NCI-H82 treated with DMSO at 0.1 percent for 48 hours (cell line): Measurements from ENCODE around the gene VAC14.

Experiments used
- DNase-seq: peaks from one replicate; lab custom pipeline; 2025; ENCODE audit not compliant: unreplicated experiment; lab: John Stamatoyannopoulos, UW

VAC14 gene

DNA sequence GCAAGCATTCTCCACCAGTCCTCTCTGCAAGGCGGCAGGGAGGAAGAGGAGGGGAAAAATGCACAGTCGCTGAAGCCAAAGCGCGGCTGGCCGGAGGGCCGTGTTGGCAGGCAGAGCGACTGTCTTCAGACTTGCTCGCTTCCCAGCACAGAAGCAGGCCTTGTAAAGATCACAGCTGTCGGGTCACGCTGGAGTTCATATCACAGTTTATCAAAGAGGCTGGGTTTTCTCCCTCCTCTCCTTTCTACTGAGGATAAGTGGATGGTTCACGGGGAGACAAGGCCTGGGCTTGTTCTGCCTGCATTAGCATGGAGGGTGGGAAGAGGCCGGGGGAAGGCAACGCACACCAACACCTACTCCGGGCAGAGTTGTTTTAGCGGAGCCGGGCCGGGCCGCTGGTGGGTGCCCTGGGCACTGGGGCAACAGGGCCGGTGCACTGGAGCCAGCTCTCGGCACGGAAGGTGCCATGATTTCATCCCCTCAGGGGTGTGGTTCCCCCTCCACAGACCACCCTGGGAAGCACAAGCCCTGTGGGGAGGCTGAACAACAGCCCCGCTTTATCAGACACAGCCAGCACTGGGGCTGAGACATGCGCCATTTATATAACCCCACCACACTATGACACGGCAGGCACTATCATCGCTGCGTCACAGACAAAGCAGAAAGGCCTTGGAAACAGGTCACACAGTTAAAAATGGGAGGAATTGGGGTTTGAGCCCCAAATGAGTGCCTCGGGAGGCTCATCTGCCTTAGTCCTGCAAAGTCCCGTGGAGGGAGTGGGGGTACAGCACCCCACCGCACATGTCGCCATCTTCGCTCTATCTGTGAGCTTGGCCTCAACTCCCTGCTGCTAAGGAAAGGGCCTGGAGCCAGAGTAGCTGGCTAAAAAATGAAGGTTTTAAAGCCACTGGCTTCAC, 74.8 kb downstream of the VAC14 start:
- DNase-seq: no peak

DNA sequence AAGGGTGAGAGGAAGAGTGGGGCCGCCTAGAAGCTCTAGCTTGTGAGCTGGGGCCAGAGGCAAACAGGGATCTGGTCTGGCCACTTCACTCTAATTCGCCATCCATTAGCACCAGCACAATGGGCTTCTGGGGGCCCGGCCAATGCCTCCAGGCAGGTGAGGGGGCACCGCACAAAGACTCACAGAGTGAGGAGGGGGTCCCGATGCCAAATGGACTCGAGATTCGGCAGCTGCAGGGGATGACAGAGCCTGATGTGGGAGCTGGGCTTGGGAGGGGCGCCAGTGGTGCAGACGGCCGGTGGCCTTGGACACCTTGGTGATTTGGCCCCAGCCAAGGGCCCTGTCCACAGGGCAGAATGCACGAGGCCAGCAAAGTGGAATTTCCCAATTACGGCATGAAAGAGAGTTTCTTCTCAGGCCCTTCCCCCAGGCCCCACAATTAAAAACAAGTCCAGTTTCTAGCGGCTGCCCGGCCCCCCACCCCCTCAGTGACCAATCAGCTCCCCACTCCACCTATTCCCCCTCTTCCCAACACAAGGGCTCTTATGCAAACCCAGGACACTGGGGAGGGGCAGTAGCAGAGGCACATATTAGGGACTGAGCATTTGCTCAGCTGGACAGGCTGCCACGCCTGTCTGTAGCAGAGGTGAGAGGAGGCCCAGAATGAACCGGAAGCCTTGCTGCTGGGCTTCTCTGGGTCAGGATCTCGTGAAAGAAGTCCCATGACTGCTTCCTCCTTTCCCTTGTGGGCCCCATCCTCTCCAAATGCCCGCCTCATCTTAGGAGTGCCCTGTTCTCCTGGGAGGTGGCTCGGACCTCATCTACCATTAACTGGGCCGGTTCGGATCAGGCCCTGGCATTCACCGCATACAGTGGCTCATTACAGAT, 75.7 kb downstream of the VAC14 start:
- no peak for DNase-seq

DNA sequence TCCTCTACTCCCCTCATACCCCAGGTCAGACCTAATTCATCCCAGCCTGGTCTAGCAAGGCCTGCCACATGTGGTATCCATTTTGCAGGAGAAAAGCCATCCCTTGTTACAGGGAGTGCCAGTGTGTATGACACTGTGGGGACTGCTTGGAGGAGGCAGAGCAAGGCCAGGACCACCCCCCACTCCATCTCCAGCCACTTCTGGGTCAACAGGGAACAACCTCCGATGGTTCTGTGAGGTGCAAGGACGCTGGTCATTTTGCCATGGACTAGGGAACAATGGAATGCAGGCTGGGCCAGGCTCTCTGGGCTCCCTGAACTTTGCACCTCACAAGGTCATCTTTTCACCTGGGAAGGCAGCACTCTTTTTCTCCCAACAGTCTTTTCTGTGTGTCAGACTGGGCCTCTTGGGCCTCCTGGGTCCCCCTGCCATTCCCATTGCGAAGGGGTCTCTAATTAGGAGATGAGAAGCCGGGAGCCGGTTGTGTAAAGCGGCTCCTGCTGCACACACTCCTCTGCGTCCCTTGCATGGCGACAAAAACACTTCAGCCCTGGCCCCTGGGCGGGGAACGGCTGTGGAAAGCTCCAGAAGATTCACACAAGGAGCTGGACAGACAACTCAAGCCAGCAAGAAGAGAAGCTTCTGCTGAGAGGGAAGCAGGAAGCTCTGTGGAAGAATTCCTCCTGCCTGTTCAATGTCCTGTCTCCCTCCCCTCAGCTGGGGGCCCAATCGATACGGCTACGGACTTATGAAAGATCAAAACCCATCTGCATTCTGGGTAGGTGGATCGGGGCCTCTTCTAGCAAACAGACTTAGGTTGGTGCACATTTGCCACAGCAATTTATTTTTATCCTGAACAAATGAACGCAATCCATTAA, 76.6 kb downstream of the VAC14 start:
- DNase-seq: no peak

DNA sequence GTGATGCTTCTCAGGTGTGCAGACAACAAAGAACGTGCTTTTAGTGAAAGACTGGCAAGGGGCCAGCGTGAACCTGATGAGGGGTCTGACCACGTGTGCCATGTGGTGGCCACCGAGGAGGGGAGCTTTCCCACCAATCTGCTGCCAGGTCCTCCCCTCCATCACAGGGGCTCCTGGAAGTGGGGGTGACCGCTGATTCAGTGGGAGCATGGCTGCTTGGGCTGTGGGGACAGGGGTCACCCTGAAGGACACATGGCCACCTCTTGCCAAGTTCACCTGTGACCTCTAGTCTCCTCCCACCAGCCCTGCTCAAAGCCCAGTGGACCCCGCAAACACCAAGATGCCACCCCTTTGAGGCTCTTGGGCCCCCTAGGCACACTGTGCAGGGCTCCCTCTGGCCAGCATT, 77.2 kb downstream of the VAC14 start:
- no peak for DNase-seq

DNA sequence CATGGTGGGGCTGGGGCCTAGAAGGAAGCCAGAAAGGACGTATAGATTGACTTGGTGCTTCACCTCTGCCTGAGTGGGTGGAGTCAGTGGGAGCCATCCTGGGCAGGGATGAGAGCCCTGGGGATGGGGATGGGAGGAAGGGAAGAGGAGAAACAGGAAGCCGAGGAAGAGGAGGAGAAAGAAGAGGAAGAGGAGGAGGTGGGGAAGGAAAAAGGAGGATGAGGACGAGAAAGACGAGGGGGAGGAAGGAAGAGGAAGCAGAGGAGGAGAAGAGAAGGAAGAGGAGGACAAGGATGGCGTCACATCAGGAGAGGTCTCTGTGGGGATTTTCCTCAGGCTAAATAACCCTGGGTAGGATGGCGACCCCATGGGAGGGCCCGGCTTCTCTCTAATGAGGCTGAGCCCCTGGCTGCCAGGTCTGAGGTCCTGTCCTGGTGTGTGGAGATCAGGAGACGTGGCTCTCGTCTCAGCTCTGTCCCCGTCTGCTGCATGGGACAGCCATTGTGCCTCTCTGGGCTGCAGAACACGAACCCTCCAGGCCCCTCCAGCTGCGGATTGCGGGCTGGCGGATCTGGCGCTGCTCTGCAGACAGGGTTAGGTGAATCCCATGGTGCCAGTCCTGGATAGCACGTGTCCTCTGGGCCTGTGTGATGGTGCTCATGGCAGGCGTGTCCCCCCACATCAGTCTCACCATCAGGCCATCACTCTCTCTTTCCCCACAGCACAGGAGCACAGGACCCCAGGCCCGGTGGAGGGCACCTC, 79.6 kb downstream of the VAC14 start:
- DNase-seq: no peak

DNA sequence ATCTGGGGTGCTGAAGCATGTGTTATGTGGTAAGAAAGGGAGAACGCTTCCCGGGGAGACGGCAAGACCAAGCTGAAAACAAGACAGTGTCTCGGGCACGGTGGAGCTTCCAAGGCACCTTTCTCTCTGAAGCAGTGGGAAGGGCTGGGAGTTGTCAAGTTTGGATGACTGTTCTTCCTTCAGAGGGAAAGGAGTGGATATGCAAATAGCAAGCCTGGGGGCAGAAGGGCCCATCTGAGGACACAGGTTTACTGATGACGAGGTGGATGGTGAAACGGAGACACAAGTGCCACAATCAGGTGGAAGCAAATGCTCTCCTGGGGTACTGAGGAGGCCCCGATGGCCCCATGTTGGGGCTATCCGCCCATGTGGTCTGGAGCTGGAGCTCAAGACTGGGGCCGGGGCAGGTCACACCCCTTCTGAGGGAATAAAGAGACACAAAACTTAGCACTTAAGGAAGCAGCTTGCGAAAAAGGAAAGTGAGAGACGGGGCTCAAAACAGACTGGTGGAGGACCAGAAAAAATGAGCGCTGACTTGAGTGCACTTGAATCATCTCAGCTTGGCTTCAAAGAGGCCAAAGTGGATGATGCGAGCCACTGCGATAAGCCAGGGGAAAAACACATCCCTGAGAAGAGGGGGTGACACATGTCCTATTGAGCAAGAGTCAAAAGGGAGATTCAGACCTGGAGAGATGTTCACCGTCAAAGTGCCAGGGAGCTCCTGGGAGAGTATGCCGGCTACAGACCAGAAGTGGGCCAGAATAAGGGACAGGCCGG, 80.3 kb downstream of the VAC14 start:
- DNase-seq: no peak

DNA sequence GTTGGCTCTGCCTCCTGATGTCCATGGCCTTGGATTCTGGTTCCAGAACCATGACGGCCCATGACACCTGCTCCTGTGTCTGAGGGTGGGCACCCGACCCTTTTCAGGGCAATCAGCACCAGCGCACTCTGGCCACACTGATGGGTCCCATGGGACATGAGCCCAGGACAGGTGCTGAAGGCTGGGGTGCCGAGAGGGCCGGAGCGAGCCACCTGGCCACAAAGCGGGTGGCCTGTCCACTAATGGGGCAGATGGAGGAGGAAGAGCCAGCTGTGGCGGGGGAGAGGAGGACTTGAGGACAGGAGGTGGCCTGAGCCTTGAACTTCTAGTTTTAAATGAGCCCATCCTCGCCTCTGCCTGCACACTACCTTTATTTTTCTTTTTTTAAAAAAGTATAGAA, 83.9 kb downstream of the VAC14 start:
- DNase-seq: no peak

DNA sequence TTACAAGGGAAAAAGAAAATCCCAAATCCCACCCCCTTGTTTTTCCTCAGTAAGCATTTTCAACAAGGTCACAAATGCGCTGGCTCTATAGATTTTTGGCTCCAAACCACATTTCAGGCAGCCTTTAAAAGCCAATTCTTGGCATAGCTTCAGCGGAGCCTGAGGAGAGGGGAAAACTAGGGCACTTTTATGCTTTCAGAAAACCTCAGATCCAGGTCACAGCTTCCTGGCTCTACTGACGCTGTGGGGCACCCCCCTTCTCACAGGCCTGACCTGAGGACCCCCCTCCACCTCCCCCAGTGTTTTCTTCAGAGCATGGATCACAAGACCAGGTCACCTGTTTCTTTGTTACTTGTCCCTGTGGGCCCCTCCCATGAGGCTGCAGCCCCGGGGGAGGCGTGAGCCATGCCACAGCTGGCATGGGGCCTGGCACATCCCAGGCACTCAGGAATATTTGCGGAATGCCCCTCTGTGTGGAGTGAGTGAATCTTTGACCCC, 85.0 kb downstream of the VAC14 start:
- DNase-seq: no peak

DNA sequence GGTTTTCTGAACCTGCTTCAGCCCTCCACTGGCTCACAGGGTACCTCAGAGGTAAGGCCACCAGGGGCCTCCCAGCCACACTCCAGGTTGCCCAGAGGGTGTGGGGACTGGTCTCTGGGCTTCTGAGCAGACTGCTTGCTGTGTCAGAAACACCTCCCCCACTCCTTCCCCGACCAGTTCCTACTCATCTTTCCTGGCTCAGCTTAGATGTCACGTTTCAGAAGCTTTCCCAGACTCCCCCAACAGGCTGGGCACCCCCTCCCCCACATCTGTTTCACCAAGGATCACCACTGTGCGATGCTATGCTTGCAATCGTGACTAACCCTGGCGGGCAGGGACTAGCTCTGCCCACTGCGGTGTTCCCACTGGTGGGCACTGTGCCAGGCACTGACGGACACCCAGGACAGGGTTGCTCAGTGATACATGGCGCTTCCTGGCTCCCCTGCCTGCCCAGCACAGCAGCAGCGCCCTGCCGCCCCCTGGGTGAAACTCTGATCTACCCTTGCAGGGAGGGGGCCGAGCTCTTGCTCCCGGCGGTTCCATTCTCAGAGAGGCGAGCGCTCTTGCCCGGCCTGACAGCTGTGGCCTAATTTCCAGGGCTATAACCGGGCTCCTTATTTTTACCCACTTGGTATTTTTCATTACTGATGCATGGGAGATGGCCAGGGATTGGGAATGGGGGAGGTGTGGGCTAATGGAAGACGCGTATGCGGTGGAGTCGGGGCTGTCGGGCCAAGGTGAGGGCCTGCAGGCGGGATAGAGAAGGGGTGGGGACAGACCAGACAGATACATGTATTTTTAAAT, 85.7 kb downstream of the VAC14 start:
- no peak for DNase-seq

DNA sequence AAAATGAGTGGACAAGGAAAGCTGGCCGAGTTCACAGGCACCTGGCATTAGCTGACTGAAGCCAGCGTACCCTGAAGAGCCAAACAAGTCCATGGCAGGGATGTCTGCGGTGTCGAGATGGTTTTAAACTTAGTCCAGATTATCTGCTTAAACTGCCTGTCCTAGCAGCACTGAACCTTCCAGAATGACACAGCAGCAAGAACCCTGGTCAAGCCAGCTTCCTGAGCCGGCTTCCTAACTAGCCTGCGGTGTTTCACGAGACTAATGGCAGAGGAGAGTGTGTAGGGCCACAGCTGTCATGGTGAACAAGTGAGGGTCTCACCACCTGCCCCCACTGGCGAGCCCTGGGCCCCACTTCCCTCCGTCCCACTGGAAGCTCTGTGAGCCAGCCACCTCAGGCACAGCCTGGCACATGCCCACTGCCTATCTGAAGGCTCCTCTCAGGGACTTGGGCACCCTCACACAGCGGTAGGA, 86.3 kb downstream of the VAC14 start:
- DNase-seq: no peak

DNA sequence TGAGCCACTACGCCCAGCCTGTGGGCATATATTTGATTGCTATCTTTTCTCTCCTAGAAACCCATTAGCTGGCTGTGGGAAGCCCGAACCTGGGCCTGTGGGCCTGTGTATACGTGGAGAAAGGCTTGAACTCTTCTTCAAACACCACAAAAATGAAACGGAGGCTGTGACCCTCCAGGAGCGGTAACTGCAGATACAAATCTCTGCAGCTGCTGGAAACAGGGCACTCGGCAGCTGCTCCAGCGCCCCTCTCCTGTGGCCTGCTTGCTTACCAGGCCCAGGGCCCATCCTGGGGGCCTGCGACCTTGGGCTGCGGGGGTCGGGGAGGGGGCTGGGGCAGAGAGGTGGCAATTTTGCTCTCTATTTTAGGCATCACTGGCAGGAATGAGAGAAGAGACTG, 87.1 kb downstream of the VAC14 start:
- DNase-seq: no peak

DNA sequence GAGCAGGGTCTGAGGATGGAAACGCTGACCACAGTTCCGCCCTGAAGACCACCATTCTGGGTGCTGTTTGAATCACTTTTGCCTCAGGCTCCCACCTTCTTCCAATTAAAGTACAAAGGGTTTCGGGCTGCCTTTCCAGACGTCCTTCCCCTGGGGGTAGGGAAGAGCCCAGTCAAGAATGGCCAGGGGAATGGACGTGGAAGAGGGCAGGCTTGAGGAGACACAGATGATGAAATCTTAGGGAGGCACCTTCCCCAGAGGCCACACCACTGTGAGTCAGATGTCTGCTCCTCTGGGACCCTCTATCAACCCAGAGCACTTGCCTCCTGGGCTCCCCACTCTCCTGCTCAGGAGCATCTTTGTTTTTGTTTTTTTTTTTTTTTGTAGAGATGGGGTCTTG, 87.6 kb downstream of the VAC14 start:
- DNase-seq: no peak

DNA sequence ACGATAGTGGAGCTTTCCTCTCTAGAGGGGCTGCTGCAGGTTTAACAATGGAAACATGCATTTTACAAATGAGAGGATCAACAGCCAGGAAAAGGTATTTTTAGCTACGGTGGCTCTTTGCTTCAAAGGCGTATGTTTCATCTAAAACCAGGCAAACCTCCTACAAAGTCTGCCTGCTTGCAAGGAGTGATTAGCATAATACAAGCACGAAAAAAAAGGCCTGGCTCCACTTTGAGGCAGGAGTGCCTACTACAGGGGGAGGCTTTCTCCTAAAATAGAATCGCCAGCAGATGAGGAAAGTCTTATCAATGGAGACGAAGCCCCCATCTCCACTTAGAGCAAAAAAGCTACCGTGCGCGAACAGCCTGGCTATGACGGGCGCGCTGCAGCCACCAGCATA, 88.0 kb downstream of the VAC14 start:
- no peak for DNase-seq

DNA sequence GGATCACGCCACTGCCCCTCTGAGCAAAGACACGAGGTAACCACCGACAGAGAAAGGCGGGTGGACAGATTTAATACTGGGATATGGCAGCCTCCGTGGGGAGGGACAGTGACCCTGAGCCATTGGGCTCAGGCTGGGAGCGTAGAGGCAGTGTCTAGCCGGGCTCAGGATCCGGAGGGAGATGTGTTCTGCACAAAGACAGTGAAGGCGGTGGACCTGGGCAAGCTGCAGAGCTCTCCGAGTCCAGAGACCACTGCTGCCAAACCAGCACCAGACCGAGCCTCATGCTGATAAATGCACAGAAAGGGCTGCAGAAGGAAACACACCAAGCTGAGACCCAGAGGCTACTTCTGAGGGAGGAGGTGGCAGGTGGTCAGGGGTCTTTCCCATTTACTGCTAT, 88.6 kb downstream of the VAC14 start:
- no peak for DNase-seq

DNA sequence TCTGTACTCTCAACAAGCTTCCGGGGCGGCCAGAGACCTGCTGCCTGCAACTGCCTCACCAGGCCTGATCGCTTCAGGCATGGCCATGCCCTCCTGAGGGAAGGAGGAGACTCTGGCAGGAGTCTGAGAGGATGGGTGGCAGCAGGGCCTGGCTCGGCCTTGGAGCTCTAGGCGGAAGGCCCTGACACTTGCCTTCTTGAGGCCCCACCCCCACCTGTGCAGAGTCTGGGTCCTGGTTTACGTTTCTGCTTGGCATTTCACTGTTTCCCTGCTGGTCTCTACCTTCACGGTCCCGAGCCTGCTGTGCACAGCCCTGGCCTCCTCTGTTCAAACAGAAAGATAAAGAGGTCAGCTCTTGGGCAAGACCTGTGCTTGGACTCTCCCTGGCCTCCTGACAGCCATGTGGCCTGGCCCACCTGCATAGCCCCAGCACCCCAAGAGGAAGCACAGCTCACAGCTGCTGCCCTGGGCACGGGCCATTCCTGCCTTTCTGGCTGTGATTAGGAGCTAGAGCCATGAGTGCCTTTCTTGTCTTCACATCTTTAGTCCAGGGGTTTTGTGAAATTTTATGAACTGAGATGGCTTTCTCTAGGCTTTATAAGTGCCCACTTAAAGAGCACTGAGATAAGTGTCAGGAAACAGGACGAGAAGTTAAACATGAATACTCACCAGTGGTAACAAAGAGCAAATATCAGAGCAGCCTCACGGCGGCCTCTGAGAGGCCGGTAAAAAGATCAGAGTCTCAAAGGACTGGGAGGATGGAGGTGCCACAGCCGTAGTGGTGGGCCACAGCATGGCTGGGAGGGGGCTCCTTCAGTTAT, 89.5 kb downstream of the VAC14 start:
- no peak for DNase-seq

DNA sequence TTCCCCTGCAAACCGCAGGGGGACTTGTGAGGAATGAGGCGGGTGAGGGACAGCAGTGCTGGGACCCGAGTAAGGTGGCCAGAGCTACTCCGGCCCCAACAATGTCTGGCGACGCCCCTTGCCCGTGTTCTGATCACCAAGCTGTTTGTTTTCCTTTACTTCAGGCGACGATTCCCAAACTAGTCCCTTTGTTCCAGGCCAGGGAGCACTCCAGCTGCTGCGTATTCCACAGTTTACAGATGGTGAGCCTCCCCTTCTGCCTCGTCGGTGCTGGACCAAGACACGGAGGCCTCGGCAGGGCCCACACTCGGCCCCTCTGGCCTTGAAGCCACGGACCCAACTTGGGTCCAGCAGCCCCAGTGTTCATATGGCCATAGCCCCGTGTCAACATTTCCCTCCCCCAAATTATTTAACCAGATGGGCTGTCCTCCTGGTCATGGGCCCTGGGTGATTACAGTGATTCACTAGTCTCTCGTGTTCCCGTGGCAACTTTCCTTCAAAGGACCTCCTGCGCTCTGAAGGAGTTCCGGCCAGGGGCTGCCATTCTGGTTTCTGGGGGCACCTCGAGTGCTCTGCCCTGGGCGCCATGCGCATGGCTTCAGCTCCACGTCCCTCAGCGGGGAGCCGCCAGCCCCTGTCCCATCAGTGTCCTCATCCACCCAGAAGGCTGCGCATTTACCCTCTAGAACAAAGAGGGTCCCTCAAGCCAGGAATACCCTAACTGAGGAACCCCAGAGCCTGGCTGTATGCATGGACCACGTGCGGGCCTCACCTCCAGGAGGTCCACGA, 90.3 kb downstream of the VAC14 start:
- DNase-seq: no peak

DNA sequence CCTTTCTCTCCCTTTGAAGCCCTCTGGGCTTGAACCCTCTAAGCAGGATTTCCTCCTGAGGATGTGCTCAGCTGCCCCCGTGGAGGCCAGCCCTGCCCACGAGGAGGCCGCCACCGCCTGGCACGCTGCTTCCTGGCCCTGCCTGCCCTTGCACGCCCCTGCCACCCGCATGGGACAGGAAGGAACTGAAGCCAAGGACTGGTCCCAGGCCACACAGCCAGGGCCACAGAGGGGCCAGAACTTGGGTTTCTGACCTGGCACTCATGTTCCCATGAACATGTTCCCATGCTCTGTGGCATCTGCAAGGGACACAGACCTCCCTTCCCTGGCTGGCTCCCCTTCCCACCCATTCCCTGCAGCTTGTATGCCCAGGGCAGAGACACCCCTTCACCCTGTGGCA, 91.0 kb downstream of the VAC14 start:
- DNase-seq: no peak
